K562 (cell line): Measurements from ENCODE around the gene DMAC2. TPM values are rescaled to one million over a fixed set of nuclear protein-coding genes. Genes with fewer than 3 reads are reported as not detected.
A peak's percentile ranks its signal among the peaks of the same experiment; 100 is the strongest.

Experiments used
- CBFA2T3 ChIP-seq: fragments of 450-650 bp; IDR thresholded peaks from 2 replicates; pipeline ENCODE4 v1.6.1; 2017
- CEBPG ChIP-seq, 3 experiments: fragments of 200-800 bp in 1 of 3; sonication (Bioruptor generic) in 1 of 3; sonication (generic) in 1 of 3; formaldehyde crosslinking in 1 of 3; IDR thresholded peaks in 2 of 3; conservative IDR thresholded peaks in 1 of 3; 2 replicates each; pipeline versions ENCODE4 v1.6.1 to v1.8.0; 2016 to 2022; ENCODE audit warnings: missing compliant biosample characterization in 2 of 3, missing genetic modification characterization in 2 of 3, mild to moderate bottlenecking in 1 of 3, missing genetic modification reagents in 1 of 3
- CTBP1 ChIP-seq: fragments of 450-650 bp; IDR thresholded peaks from 2 replicates; pipeline ENCODE4 v1.6.1; 2016; ENCODE audit warnings: borderline replicate concordance
- DNMT1 ChIP-seq: fragments of 450-650 bp; IDR thresholded peaks from 2 replicates; pipeline ENCODE4 v1.6.1; 2016; ENCODE audit warnings: antibody characterized with exemption, mild to moderate bottlenecking
- EGR1 ChIP-seq: fragments of 450-650 bp; conservative IDR thresholded peaks from 2 replicates; pipeline ENCODE4 v1.6.1; 2017; ENCODE audit warnings: mild to moderate bottlenecking
- ELF4 ChIP-seq: fragments of 450-650 bp; formaldehyde crosslinking; IDR thresholded peaks from 2 replicates; pipeline ENCODE4 v1.4.0; 2022; ENCODE audit warnings: missing genetic modification characterization
- EP400 ChIP-seq: fragments of 450-650 bp; IDR thresholded peaks from 2 replicates; pipeline ENCODE4 v1.6.1; 2017; ENCODE audit warnings: antibody characterized with exemption, mild to moderate bottlenecking, moderate library complexity
- FOXK2 ChIP-seq, 2 experiments: fragments of 450-650 bp; IDR thresholded peaks in 1 of 2; conservative IDR thresholded peaks in 1 of 2; 2 replicates each; pipeline ENCODE4 v1.6.1; 2016; ENCODE audit warnings: low read depth in 2 of 2, mild to moderate bottlenecking in 1 of 2
- GATAD2A ChIP-seq: fragments of 450-650 bp; IDR thresholded peaks from 2 replicates; pipeline ENCODE4 v1.6.1; 2017
- HDGF ChIP-seq: fragments of 450-650 bp; IDR thresholded peaks from 2 replicates; pipeline ENCODE4 v1.6.1; 2016
- NR2C1 ChIP-seq, 2 experiments: fragments of 450-650 bp; IDR thresholded peaks; 2 replicates each; pipeline ENCODE4 v1.6.1; 2017; ENCODE audit warnings: mild to moderate bottlenecking in 2 of 2, antibody characterized with exemption in 1 of 2, inconsistent platforms in 1 of 2, missing compliant biosample characterization in 1 of 2, missing genetic modification characterization in 1 of 2
- RNF2 ChIP-seq: sonication (generic); IDR thresholded peaks from 2 replicates; pipeline ENCODE4 v1.6.1; 2016
- SMARCA5 ChIP-seq: fragments of 450-650 bp; IDR thresholded peaks from 2 replicates; pipeline ENCODE4 v1.6.1; 2016
- SMARCC2 ChIP-seq: fragments of 450-650 bp; IDR thresholded peaks from 2 replicates; pipeline ENCODE4 v1.6.1; 2017; ENCODE audit warnings: antibody characterized with exemption, moderate library complexity, mild to moderate bottlenecking, low read depth
- U2AF1 ChIP-seq: fragments of 200-400 bp; formaldehyde crosslinking; optimal IDR thresholded peaks from 2 replicates; pipeline ENCODE3; 2017; ENCODE audit warnings: mild to moderate bottlenecking, low read depth, low read length, moderate library complexity
- ZNF561 ChIP-seq: fragments of 450-650 bp; formaldehyde crosslinking; conservative IDR thresholded peaks from 2 replicates; pipeline ENCODE4 v1.4.0; 2020; ENCODE audit warnings: mild to moderate bottlenecking, moderate library complexity
- ZNF785 ChIP-seq: fragments of 250-450 bp; sonication (Bioruptor Pico); IDR thresholded peaks from 2 replicates; pipeline ENCODE4 v1.4.0; 2020; ENCODE audit warnings: mild to moderate bottlenecking
- polyA plus RNA-seq, 8 experiments: library from polyadenylated mRNA; depleted of rRNA in 4 of 8; stranded (reverse) in 5 of 8; unstranded in 3 of 8; fragments of >200 nt; fragmentation: Nextera tagmentation in 2 of 8; fragmentation: Illumina TruSeq in 1 of 8; extraction: Ambion mirVana in 2 of 8; extraction: Trizol in 1 of 8; gene quantifications; 2 replicates each; pipeline versions ENCODE4 v1.2.1 to v1.2.3, GENCODE V29; 2011 to 2014; ENCODE audit warnings: inconsistent platforms in 1 of 8, missing spikeins in 1 of 8
- total RNA-seq, 7 experiments: library from RNA; depleted of rRNA in 6 of 7; stranded (reverse); fragments of >200 nt in 6 of 7; fragmentation: Illumina TruSeq in 2 of 7; extraction: Trizol in 2 of 7; gene quantifications; 2 replicates each; pipeline versions ENCODE4 v1.2.1 to v1.2.3, GENCODE V29; 2011 to 2021; ENCODE audit warnings: low replicate concordance in 1 of 7
- TF ChIP-seq, protein P1 (sequence below): fragments of 450-650 bp; formaldehyde crosslinking; conservative IDR thresholded peaks from 2 replicates; pipeline ENCODE4 v1.4.0; 2022; ENCODE audit warnings: mild to moderate bottlenecking, missing genetic modification characterization
- TF ChIP-seq, protein P2 (sequence below): fragments of 150-350 bp; IDR thresholded peaks from 2 replicates; pipeline ENCODE4 v1.6.1; 2014; ENCODE audit warnings: low read depth, mild to moderate bottlenecking, low read length, borderline replicate concordance
- TF ChIP-seq, protein P3 (sequence below): fragments of 250-450 bp; sonication (Bioruptor Pico); IDR thresholded peaks from 2 replicates; pipeline ENCODE4 v1.9.0; 2021; ENCODE audit warnings: mild to moderate bottlenecking, inconsistent platforms
- TF ChIP-seq, protein P4 (sequence below): fragments of 450-650 bp; IDR thresholded peaks from 2 replicates; pipeline ENCODE4 v1.6.1; 2016; ENCODE audit warnings: low read depth, mild to moderate bottlenecking, moderate library complexity

DMAC2 gene
- total and polyA plus RNA-seq, 9 of the 15 experiments (the other 6 are each of a cell fraction or from before 2014, with no cell fraction given) = 12.9 to 61.2 (median 43.1) TPM

DNA sequence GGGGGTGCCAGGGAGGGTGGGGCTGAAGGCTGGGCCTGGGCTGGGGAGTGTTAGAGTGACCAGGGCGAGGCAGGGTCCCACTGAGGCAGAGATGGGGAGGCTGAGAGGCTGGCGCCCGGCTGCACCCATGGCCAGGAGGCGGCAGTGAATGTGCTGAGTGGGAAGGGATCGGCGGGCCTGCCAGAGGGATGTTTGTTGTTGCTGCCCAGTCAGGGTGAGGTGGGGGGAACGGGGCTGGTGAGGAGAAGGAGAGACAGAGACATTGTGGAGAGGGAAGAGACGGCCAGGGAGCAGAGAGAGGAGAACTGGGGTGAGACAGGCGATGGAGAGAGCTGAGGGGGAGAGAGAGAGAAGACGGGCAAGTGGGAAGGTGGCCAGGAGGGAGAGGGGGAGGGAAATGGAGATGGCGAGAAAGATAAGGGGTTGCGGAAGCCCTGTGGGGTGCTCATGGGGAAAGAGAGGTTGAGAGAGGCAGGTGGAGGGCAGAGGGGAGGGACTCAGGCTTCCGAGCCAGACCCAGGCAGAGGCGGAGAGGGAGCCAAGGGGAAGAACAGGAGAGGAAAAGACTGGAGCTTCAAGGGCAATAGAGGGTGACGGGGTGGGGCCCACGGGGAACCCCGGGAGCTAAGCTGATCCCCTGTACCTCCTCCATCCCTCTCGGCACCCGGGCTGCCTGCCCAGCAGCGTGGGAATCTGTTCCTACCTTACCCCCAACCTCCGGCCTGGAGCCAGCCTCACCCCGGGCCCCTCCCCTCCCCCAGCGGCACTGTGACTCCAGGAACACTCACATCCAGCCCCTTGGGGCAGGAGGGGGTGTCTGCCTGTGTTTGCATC, 11.8 kb downstream of the DMAC2 start (continued):
- TF ChIP-seq, protein P1, sequence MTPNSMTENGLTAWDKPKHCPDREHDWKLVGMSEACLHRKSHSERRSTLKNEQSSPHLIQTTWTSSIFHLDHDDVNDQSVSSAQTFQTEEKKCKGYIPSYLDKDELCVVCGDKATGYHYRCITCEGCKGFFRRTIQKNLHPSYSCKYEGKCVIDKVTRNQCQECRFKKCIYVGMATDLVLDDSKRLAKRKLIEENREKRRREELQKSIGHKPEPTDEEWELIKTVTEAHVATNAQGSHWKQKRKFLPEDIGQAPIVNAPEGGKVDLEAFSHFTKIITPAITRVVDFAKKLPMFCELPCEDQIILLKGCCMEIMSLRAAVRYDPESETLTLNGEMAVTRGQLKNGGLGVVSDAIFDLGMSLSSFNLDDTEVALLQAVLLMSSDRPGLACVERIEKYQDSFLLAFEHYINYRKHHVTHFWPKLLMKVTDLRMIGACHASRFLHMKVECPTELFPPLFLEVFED (CRISPR knock-in tag) = peak; percentile 97
- TF ChIP-seq SMARCC2 (peak; percentile 36; the same call in 1 of the 2 replicates), EP400 (peak; percentile 58; the same call in 1 of the 2 replicates), HDGF (peak; percentile 97), CEBPG (CRISPR knock-in tag; IDR thresholded peaks at IDR 0.05) (no peak), CEBPG (tag; conservative IDR thresholded peaks at IDR 0.05 in 1 of 2, IDR thresholded peaks at IDR 0.05 in 1 of 2) (peak in 1 of 2 experiments; percentile 10; a peak in 1 of 4 replicates), ZNF561 (CRISPR knock-in tag) (no peak), U2AF1 (no peak), NR2C1 (IDR thresholded peaks at IDR 0.05) (no peak), NR2C1 (tag; IDR thresholded peaks at IDR 0.05) (no peak), SMARCA5 (peak; percentile 74; the same call in 1 of the 2 replicates), DNMT1 (0 out of 2 replicates have a peak, but pooled peaks have one; percentile 46), EGR1 (peak; percentile 37), FOXK2 (conservative IDR thresholded peaks at IDR 0.05 in 1 of 2, IDR thresholded peaks at IDR 0.05 in 1 of 2; ENCODE audit: low read depth in 2 of 2) (no peak), GATAD2A (peak; percentile 87), CTBP1 (peak; percentile 69; the same call in 1 of the 2 replicates), ELF4 (CRISPR knock-in tag) (peak; percentile 97), RNF2 (peak; percentile 47; the same call in 1 of the 2 replicates), ZNF785 (CRISPR knock-in tag) (no peak), CBFA2T3 (peak; percentile 45; the same call in 1 of the 2 replicates)
- TF ChIP-seq, protein P2, sequence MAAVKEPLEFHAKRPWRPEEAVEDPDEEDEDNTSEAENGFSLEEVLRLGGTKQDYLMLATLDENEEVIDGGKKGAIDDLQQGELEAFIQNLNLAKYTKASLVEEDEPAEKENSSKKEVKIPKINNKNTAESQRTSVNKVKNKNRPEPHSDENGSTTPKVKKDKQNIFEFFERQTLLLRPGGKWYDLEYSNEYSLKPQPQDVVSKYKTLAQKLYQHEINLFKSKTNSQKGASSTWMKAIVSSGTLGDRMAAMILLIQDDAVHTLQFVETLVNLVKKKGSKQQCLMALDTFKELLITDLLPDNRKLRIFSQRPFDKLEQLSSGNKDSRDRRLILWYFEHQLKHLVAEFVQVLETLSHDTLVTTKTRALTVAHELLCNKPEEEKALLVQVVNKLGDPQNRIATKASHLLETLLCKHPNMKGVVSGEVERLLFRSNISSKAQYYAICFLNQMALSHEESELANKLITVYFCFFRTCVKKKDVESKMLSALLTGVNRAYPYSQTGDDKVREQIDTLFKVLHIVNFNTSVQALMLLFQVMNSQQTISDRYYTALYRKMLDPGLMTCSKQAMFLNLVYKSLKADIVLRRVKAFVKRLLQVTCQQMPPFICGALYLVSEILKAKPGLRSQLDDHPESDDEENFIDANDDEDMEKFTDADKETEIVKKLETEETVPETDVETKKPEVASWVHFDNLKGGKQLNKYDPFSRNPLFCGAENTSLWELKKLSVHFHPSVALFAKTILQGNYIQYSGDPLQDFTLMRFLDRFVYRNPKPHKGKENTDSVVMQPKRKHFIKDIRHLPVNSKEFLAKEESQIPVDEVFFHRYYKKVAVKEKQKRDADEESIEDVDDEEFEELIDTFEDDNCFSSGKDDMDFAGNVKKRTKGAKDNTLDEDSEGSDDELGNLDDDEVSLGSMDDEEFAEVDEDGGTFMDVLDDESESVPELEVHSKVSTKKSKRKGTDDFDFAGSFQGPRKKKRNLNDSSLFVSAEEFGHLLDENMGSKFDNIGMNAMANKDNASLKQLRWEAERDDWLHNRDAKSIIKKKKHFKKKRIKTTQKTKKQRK = no peak
- TF ChIP-seq, protein P3, sequence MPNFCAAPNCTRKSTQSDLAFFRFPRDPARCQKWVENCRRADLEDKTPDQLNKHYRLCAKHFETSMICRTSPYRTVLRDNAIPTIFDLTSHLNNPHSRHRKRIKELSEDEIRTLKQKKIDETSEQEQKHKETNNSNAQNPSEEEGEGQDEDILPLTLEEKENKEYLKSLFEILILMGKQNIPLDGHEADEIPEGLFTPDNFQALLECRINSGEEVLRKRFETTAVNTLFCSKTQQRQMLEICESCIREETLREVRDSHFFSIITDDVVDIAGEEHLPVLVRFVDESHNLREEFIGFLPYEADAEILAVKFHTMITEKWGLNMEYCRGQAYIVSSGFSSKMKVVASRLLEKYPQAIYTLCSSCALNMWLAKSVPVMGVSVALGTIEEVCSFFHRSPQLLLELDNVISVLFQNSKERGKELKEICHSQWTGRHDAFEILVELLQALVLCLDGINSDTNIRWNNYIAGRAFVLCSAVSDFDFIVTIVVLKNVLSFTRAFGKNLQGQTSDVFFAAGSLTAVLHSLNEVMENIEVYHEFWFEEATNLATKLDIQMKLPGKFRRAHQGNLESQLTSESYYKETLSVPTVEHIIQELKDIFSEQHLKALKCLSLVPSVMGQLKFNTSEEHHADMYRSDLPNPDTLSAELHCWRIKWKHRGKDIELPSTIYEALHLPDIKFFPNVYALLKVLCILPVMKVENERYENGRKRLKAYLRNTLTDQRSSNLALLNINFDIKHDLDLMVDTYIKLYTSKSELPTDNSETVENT (CRISPR knock-in tag) = peak; percentile 17; the same call in 1 of the 2 replicates
- TF ChIP-seq, protein P4, sequence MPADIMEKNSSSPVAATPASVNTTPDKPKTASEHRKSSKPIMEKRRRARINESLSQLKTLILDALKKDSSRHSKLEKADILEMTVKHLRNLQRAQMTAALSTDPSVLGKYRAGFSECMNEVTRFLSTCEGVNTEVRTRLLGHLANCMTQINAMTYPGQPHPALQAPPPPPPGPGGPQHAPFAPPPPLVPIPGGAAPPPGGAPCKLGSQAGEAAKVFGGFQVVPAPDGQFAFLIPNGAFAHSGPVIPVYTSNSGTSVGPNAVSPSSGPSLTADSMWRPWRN = peak; percentile 51
